Epithelial cell of prostate (primary cell): ENCODE data around the gene MXRA7.
"Not testable (repeated sequence)": the region's sequence is repeated elsewhere in the genome, so short reads cannot be mapped to it uniquely, and the experiment has no call there.

Source experiments
- DNase-seq: peaks from one replicate; pipeline ENCODE4 v3.0.0-alpha.2; 2011; ENCODE audit warnings: low read depth, low spot score
- H3K27ac ChIP-seq: fragments of 450-650 bp; 2 replicates; pipeline ENCODE4 v1.5.1; 2017; ENCODE audit warnings: mild to moderate bottlenecking

Gene MXRA7

GRCh38 chr17:76710863-76711611, at the start of gene MXRA7:
Gene MXRA7, minus strand, starts transcription at chr17:76710965. Its CDS starts 19 bp downstream, at chr17:76710946.
- H3K27ac ChIP-seq: peak within 1 kb of the TSS; percentile 64
- no peak for DNase-seq

- no peak for DNase-seq
- no peak overlapping the region for H3K27ac ChIP-seq
Measured at GRCh38 chr17:76758570-76758969, 47.8 kb upstream of the MXRA7 start.

- no peak for DNase-seq
- no peak overlapping the region for H3K27ac ChIP-seq
Measured at GRCh38 chr17:76757256-76757655, 46.5 kb upstream of the MXRA7 start.

- H3K27ac ChIP-seq: no peak overlapping the region
- DNase-seq: no peak
Measured at GRCh38 chr17:76755285-76755684, 44.5 kb upstream of the MXRA7 start.

- DNase-seq: no peak
- no peak overlapping the region for H3K27ac ChIP-seq
Measured at GRCh38 chr17:76753061-76753961, 42.5 kb upstream of the MXRA7 start.

GRCh38 chr17:76752006-76752405, 41.2 kb upstream of the MXRA7 start:
- DNase-seq: no peak
- H3K27ac ChIP-seq: no peak overlapping the region

GRCh38 chr17:76751416-76751993, 40.7 kb upstream of the MXRA7 start:
- DNase-seq: no peak
- H3K27ac ChIP-seq: no peak overlapping the region

GRCh38 chr17:76748657-76749056, 37.9 kb upstream of the MXRA7 start:
- no peak for DNase-seq
- H3K27ac ChIP-seq: no peak overlapping the region

GRCh38 chr17:76747716-76748363, 37.1 kb upstream of the MXRA7 start:
- DNase-seq: no peak
- no peak overlapping the region for H3K27ac ChIP-seq

- not testable (repeated sequence) for DNase-seq, H3K27ac ChIP-seq
Measured at GRCh38 chr17:76745785-76746184, 35.0 kb upstream of the MXRA7 start.

GRCh38 chr17:76744747-76745146, 34.0 kb upstream of the MXRA7 start:
- DNase-seq: no peak
- H3K27ac ChIP-seq: no peak overlapping the region

- no peak for DNase-seq
- H3K27ac ChIP-seq: no peak overlapping the region
Measured at GRCh38 chr17:76742958-76743357, 32.2 kb upstream of the MXRA7 start.

- no peak overlapping the region for H3K27ac ChIP-seq
- DNase-seq: no peak
Measured at GRCh38 chr17:76740329-76741118, 29.8 kb upstream of the MXRA7 start.

GRCh38 chr17:76739568-76740115, 28.9 kb upstream of the MXRA7 start:
- not testable (repeated sequence) for H3K27ac ChIP-seq, DNase-seq

GRCh38 chr17:76738468-76738850, 27.7 kb upstream of the MXRA7 start:
- DNase-seq: no peak
- peak overlapping the region; percentile 95 for H3K27ac ChIP-seq

- peak within 1 kb of the TSS; percentile 95 for H3K27ac ChIP-seq
- peak; percentile 70 for DNase-seq
Measured at GRCh38 chr17:76737676-76738467, 27.1 kb upstream of the MXRA7 start, which contains the start of gene MFSD11. Gene MFSD11, plus strand, starts transcription at chr17:76738119. Its CDS starts 234 bp downstream, at chr17:76738353.

- H3K27ac ChIP-seq: peak within 1 kb of the TSS; percentile 95
- DNase-seq: peak; percentile 89
Measured at GRCh38 chr17:76737082-76737675, 26.4 kb upstream of the MXRA7 start, which contains the start of gene SRSF2. Gene SRSF2, minus strand, starts transcription at chr17:76737331. Its CDS starts 171 bp downstream, at chr17:76737160.
